ENCODE measurements around the gene PCBP4. TPM values are rescaled to one million over a fixed set of nuclear protein-coding genes. Genes with fewer than 3 reads are reported as not detected.
A peak's percentile ranks its signal among the peaks of the same experiment; 100 is the strongest.

PCBP4 gene
- total and polyA plus RNA-seq, 12 donors = 10.7 to 234 (median 35.7) TPM

GRCh38 chr3:51974277-51974962 is 7.2 kb upstream of the PCBP4 start:
- WGBS, 4 donors = 0 to 11% (median 10%) methylated on average over 10 to 30 of the region's 30 CpGs
- H3K4me3 ChIP-seq = peak overlapping the region in 3 of 4 donors; percentile 20 to 53 (median 43)
- no peaks in the 10 kb centered on the region for H3K9me3 ChIP-seq (replicated peaks in 1 of 3)
- no peaks in the 10 kb centered on the region for H3K36me3 ChIP-seq (replicated peaks in 1 of 2)
- peak in 6 of 7 donors; percentile 68 to 85 (median 78) for DNase-seq
- intact Hi-C loops (cut with DNase I) = no loop called here
- peak in 3 of 6 experiments; percentile 26 to 53 (median 35) for TF ChIP-seq CTCF (IDR thresholded peaks at IDR 0.05)
- TF ChIP-seq POLR2A (IDR thresholded peaks at IDR 0.05) = no peak
- H3K27ac ChIP-seq = peak overlapping the region; percentile 93 to 100 (median 99)
- H3K27me3 ChIP-seq = no peaks in the 10 kb centered on the region
- H3K4me1 ChIP-seq (replicated peaks in 1 of 2) = peaks cover 24 to 51% of the 10 kb centered on the region in 2 donors

- Histone ChIP-seq H3K27ac (peak overlapping the region in 3 of 5 donors; percentile 13 to 46 (median 35)), H3K4me1 (replicated peaks in 1 of 2) (peaks cover 35 to 63% of the 10 kb centered on the region in 2 donors)
- 88 to 92% (median 90%) methylated on average over 9 to 11 of the region's 11 CpGs; no CpG with 5 or more reads in 1 of the 4 donors for WGBS, 4 donors
Measured at GRCh38 chr3:51971350-51971749, 4.1 kb upstream of the PCBP4 start.

GRCh38 chr3:51970606-51971300 is 3.5 kb upstream of the PCBP4 start:
- Histone ChIP-seq H3K27me3 (no peaks in the 10 kb centered on the region), H3K9me3 (replicated peaks in 1 of 3) (no peaks in the 10 kb centered on the region), H3K4me1 (replicated peaks in 1 of 2) (peaks cover 34 to 63% of the 10 kb centered on the region in 2 donors), H3K27ac (peak overlapping the region in 3 of 5 donors; percentile 30 to 46 (median 35)), H3K4me3 (no peak overlapping the region), H3K36me3 (replicated peaks in 1 of 2) (no peaks in the 10 kb centered on the region)
- intact Hi-C loops (cut with DNase I) = no loop called here
- TF ChIP-seq POLR2A (IDR thresholded peaks at IDR 0.05) (no peak), CTCF (IDR thresholded peaks at IDR 0.05) (no peak)
- 55 to 72% (median 61%) methylated on average over 4 to 6 of the region's 6 CpGs for WGBS, 4 donors
- peak in 3 of 7 donors; percentile 52 to 72 (median 59) for DNase-seq

More at GRCh38 chr3:51971350-51971749, 4.1 kb upstream of the PCBP4 start:
- Histone ChIP-seq H3K36me3 (replicated peaks in 1 of 2) (no peaks in the 10 kb centered on the region), H3K4me3 (no peak overlapping the region), H3K27me3 (no peaks in the 10 kb centered on the region), H3K9me3 (replicated peaks in 1 of 3) (no peaks in the 10 kb centered on the region)
- TF ChIP-seq CTCF (IDR thresholded peaks at IDR 0.05) (no peak), POLR2A (IDR thresholded peaks at IDR 0.05) (no peak)
- no peak for DNase-seq
- intact Hi-C loops (cut with DNase I) = no loop called here

GRCh38 chr3:51969841-51970240 is 2.6 kb upstream of the PCBP4 start:
- H3K36me3 ChIP-seq (replicated peaks in 1 of 2) = no peaks in the 10 kb centered on the region
- peak overlapping the region in 1 of 5 donors; percentile 16 for H3K27ac ChIP-seq
- intact Hi-C loops (cut with DNase I) = no loop called here
- no peak for TF ChIP-seq CTCF (IDR thresholded peaks at IDR 0.05)
- TF ChIP-seq POLR2A (IDR thresholded peaks at IDR 0.05) = no peak
- peaks cover 30 to 59% of the 10 kb centered on the region in 2 donors for H3K4me1 ChIP-seq (replicated peaks in 1 of 2)
- H3K9me3 ChIP-seq (replicated peaks in 1 of 3) = no peaks in the 10 kb centered on the region
- no peak overlapping the region for H3K4me3 ChIP-seq
- no peak for DNase-seq
- H3K27me3 ChIP-seq = no peaks in the 10 kb centered on the region
- 69 to 73% methylated on average over 4 of the region's 4 CpGs; no CpG with 5 or more reads in 2 of the 4 donors for WGBS, 4 donors

All from adrenal gland (tissue), 12 donors.